ENCODE data around the gene CYBA.

The CYBA gene

GRCh38 chr16:88653596-88654362, 2.9 kb upstream of the CYBA start:
- no peak for DNase-seq
- no peak overlapping the region for H3K4me3 ChIP-seq
- no peaks in the 10 kb centered on the region for H3K9me3 ChIP-seq
- peaks cover 17 to 69% (median 43%) of the 10 kb centered on the region in 3 donors for H3K36me3 ChIP-seq
- H3K4me1 ChIP-seq: peaks cover 0 to 22% (median 13%) of the 10 kb centered on the region in 4 donors
- H3K27ac ChIP-seq: no peak overlapping the region
- intact Hi-C loops (cut with DNase I; ENCODE audit: low total_unique reads): no loop called here
- H3K27me3 ChIP-seq: peaks cover 0 to 13% of the 10 kb centered on the region in 2 donors
- no peak for TF ChIP-seq CTCF (IDR thresholded peaks at IDR 0.05)

- Histone ChIP-seq H3K27me3 (peaks cover 0 to 13% of the 10 kb centered on the region in 2 donors), H3K4me3 (no peak overlapping the region), H3K4me1 (peaks cover 0 to 22% (median 13%) of the 10 kb centered on the region in 4 donors), H3K36me3 (peaks cover 17 to 65% (median 42%) of the 10 kb centered on the region in 3 donors), H3K27ac (no peak overlapping the region), H3K9me3 (no peaks in the 10 kb centered on the region)
- intact Hi-C loops (cut with DNase I; ENCODE audit: low total_unique reads): no loop called here
- TF ChIP-seq CTCF (IDR thresholded peaks at IDR 0.05): no peak
- DNase-seq: no peak
Observed at GRCh38 chr16:88653101-88653500, 2.2 kb upstream of the CYBA start.

GRCh38 chr16:88652762-88653063, 1.9 kb upstream of the CYBA start:
- Histone ChIP-seq H3K9me3 (no peaks in the 10 kb centered on the region), H3K27me3 (peaks cover 0 to 13% of the 10 kb centered on the region in 2 donors), H3K4me1 (peaks cover 0 to 22% (median 13%) of the 10 kb centered on the region in 4 donors), H3K4me3 (no peak overlapping the region), H3K36me3 (peaks cover 17 to 62% (median 38%) of the 10 kb centered on the region in 3 donors), H3K27ac (no peak overlapping the region)
- no peak for DNase-seq
- no peak for TF ChIP-seq CTCF (IDR thresholded peaks at IDR 0.05)
- intact Hi-C loops (cut with DNase I; ENCODE audit: low total_unique reads): no loop called here

GRCh38 chr16:88651989-88652761, 1.3 kb upstream of the CYBA start:
- no peak for DNase-seq
- Histone ChIP-seq H3K4me3 (no peak overlapping the region), H3K36me3 (peaks cover 17 to 56% (median 36%) of the 10 kb centered on the region in 3 donors), H3K9me3 (no peaks in the 10 kb centered on the region), H3K27me3 (peaks cover 0 to 13% of the 10 kb centered on the region in 2 donors), H3K27ac (no peak overlapping the region), H3K4me1 (peaks cover 0 to 22% (median 13%) of the 10 kb centered on the region in 4 donors)
- TF ChIP-seq CTCF (IDR thresholded peaks at IDR 0.05): no peak
- intact Hi-C loops (cut with DNase I; ENCODE audit: low total_unique reads): no loop called here

- peak in 1 of 2 donors; percentile 72 for DNase-seq
- H3K36me3 ChIP-seq: peaks cover 17 to 49% (median 35%) of the 10 kb centered on the region in 3 donors
- H3K4me3 ChIP-seq: peak overlapping the region; percentile 53 to 65
- no peak overlapping the region for H3K27ac ChIP-seq
- H3K9me3 ChIP-seq: no peaks in the 10 kb centered on the region
- TF ChIP-seq CTCF (IDR thresholded peaks at IDR 0.05): no peak
- peaks cover 0 to 22% (median 13%) of the 10 kb centered on the region in 4 donors for H3K4me1 ChIP-seq
- peaks cover 0 to 13% of the 10 kb centered on the region in 2 donors for H3K27me3 ChIP-seq
- intact Hi-C loops (cut with DNase I; ENCODE audit: low total_unique reads): no loop called here
Observed at GRCh38 chr16:88651276-88651988, 579 bp upstream of the CYBA start.
